ENCODE results near the gene POTEI.
A peak's percentile ranks its signal among the peaks of the same experiment; 100 is the strongest.
"Not testable (repeated sequence)": the region's sequence is repeated elsewhere in the genome, so short reads cannot be mapped to it uniquely, and the experiment has no call there.

The POTEI gene

DNA sequence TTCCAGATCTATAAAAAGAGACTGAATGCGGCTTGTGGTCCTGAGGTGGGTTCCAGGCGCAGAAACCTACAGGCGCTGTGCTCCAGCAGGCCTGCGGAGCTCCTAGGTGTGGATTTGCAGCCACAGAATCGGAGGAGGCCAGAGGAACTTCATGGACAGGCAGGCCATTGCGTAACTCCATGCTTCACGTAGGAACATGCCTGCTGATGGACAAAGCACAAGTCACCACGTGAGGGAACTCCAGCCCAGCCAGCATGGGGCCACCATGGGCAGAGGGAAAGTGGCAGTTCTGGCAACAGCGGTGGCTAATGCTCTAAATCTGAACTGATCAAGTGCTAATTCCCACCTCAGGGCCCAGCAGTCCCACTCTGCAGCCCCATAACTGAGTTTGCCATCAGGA, 29.1 kb upstream of the POTEI start:
- not testable (repeated sequence) for H3K36me3 ChIP-seq (ENCODE audit: insufficient read depth, low read length); H2AFZ ChIP-seq (ENCODE audit: low read depth, low read length); H3K79me2 ChIP-seq (ENCODE audit: insufficient read depth, low read length); H3K9ac ChIP-seq (ENCODE audit: low read depth, low read length); H3K9me3 ChIP-seq (ENCODE audit: insufficient read depth, low read length, severe bottlenecking); H3K27me3 ChIP-seq (ENCODE audit: insufficient read depth, low read length, poor library complexity); DNase-seq; ATAC-seq (ENCODE audit: insufficient read depth, low read depth); H3K4me2 ChIP-seq (ENCODE audit: insufficient read depth, low read length); H4K20me1 ChIP-seq (ENCODE audit: insufficient read depth, low read length); H3K27ac ChIP-seq (ENCODE audit: low read length); H3K4me1 ChIP-seq (ENCODE audit: insufficient read depth, low read length); H3K4me3 ChIP-seq (ENCODE audit: low read depth in 1 of 2, low read length in 2 of 2)

DNA sequence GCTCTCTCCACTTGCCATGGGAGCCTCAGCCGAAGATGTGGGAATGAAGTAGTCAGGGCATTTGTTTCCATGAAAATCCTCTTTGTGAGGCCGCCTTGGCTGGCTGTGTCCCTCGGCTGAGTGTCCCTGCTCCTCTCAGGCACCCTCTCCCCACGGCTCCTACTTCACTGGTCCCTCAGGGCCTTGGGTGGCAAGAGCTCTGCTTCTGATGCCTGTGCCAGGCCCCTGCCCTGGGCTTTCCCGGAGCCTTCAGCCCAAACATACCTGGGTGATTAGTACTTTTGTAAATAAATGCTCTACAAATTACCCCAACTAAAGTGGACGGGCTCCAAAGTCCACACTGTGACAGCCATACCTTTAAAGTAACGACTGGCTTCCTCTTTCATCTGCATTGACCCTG, 27.5 kb upstream of the POTEI start:
- not testable (repeated sequence) for DNase-seq; H3K9ac ChIP-seq (ENCODE audit: low read depth, low read length); H3K4me3 ChIP-seq (ENCODE audit: low read depth in 1 of 2, low read length in 2 of 2); H3K4me1 ChIP-seq (ENCODE audit: insufficient read depth, low read length); H4K20me1 ChIP-seq (ENCODE audit: insufficient read depth, low read length); H3K27me3 ChIP-seq (ENCODE audit: insufficient read depth, low read length, poor library complexity); H3K4me2 ChIP-seq (ENCODE audit: insufficient read depth, low read length); H3K27ac ChIP-seq (ENCODE audit: low read length); H3K79me2 ChIP-seq (ENCODE audit: insufficient read depth, low read length); H3K9me3 ChIP-seq (ENCODE audit: insufficient read depth, low read length, severe bottlenecking); H3K36me3 ChIP-seq (ENCODE audit: insufficient read depth, low read length); ATAC-seq (ENCODE audit: insufficient read depth, low read depth); H2AFZ ChIP-seq (ENCODE audit: low read depth, low read length)

DNA sequence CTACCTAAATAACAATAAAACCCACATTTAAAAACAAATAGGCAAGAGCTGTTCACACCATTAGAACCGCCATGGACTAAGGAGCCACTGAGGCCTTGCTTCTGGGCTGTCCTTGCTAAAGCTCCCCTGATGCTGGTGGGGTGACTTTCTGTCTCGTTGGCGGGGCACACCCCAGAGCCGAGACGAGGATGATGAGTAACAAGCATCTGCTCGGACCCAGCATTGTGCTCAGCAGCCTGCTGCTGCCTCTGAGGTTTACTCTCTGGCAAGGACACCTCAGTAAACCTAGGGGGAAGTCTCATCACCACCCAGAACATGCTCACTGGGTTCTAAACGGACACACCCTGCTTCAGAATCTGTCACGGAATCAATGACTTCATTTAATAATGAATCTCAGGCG, 22.5 kb upstream of the POTEI start:
- ATAC-seq (ENCODE audit: insufficient read depth, low read depth); H3K9ac ChIP-seq (ENCODE audit: low read depth, low read length); H3K4me1 ChIP-seq (ENCODE audit: insufficient read depth, low read length); H3K27ac ChIP-seq (ENCODE audit: low read length); H3K79me2 ChIP-seq (ENCODE audit: insufficient read depth, low read length); H2AFZ ChIP-seq (ENCODE audit: low read depth, low read length); H3K4me3 ChIP-seq (ENCODE audit: low read depth in 1 of 2, low read length in 2 of 2); H3K4me2 ChIP-seq (ENCODE audit: insufficient read depth, low read length); DNase-seq; H3K27me3 ChIP-seq (ENCODE audit: insufficient read depth, low read length, poor library complexity); H3K36me3 ChIP-seq (ENCODE audit: insufficient read depth, low read length); H4K20me1 ChIP-seq (ENCODE audit: insufficient read depth, low read length); H3K9me3 ChIP-seq (ENCODE audit: insufficient read depth, low read length, severe bottlenecking): not testable (repeated sequence)

DNA sequence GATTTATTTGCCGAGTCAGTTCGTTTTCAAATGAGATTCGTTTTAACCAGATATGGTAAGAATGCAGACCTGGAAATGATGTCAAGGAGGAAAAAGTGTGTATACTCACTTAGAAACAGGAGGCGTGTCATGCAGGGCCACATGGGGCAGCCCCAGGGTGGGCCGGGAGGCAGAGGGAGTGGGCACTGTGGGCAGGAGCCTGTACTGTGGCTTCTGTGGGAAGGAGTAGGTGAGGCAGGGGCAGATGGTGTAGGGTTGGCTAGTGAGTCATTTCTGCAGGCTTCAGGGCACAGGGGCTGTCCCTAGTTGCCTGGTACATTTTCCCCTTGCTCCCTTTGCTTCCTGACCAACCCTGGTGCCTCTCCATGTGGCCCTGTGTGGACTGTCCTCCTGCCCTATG, 22.1 kb upstream of the POTEI start:
- H3K9me3 ChIP-seq (ENCODE audit: insufficient read depth, low read length, severe bottlenecking); H3K4me3 ChIP-seq (ENCODE audit: low read depth in 1 of 2, low read length in 2 of 2); H3K27me3 ChIP-seq (ENCODE audit: insufficient read depth, low read length, poor library complexity); H2AFZ ChIP-seq (ENCODE audit: low read depth, low read length); H3K27ac ChIP-seq (ENCODE audit: low read length); H3K79me2 ChIP-seq (ENCODE audit: insufficient read depth, low read length); DNase-seq; H3K9ac ChIP-seq (ENCODE audit: low read depth, low read length); H3K4me2 ChIP-seq (ENCODE audit: insufficient read depth, low read length); H3K36me3 ChIP-seq (ENCODE audit: insufficient read depth, low read length); H4K20me1 ChIP-seq (ENCODE audit: insufficient read depth, low read length); H3K4me1 ChIP-seq (ENCODE audit: insufficient read depth, low read length): not testable (repeated sequence)
- ATAC-seq (ENCODE audit: insufficient read depth, low read depth) = peak; percentile 64; the same call in 2 of the 3 replicates

DNA sequence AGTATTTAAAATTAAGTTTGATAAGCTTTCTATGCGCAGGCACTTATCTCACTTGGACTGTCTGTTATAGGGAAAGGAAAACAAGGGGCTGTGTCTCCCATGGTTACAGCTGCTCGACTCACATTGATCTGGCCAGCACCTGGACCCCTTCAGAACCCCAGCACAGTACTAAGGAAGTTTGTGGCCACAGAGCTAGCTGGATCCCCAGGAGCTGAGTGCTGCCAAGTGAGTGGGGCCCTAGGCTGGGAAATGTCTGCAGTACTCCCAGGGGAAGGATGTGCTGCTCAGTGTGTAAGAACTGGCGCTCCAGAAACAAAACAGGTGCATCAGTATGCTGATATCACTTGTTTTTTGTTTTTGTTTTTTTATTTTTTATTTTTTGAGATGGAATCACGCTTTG, 21.1 kb upstream of the POTEI start:
- not testable (repeated sequence) for DNase-seq; ATAC-seq (ENCODE audit: insufficient read depth, low read depth); H3K9ac ChIP-seq (ENCODE audit: low read depth, low read length); H3K4me1 ChIP-seq (ENCODE audit: insufficient read depth, low read length); H3K27me3 ChIP-seq (ENCODE audit: insufficient read depth, low read length, poor library complexity); H3K4me3 ChIP-seq (ENCODE audit: low read depth in 1 of 2, low read length in 2 of 2); H3K4me2 ChIP-seq (ENCODE audit: insufficient read depth, low read length); H4K20me1 ChIP-seq (ENCODE audit: insufficient read depth, low read length); H3K27ac ChIP-seq (ENCODE audit: low read length); H3K9me3 ChIP-seq (ENCODE audit: insufficient read depth, low read length, severe bottlenecking); H3K79me2 ChIP-seq (ENCODE audit: insufficient read depth, low read length); H3K36me3 ChIP-seq (ENCODE audit: insufficient read depth, low read length); H2AFZ ChIP-seq (ENCODE audit: low read depth, low read length)

DNA sequence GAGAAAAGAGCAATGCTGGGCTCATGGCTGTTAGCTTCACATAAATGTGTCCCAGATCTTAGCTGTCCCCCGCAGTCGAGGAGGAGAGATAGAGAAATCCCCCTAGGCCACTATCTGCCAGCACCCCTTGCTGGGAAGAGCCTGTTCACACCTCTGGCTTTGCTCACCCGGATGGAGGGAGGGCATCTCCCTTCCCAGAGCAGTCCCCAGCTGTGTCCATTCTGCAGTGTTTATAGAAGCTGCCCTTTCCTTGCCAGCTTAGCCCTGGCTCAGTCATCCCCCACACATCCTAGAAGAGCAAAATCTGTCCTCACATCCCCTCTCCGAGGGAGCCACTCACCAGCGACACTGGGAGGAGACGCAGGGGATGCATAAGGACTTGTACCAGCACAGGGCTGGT, 20.4 kb upstream of the POTEI start:
- not testable (repeated sequence) for H4K20me1 ChIP-seq (ENCODE audit: insufficient read depth, low read length); H3K79me2 ChIP-seq (ENCODE audit: insufficient read depth, low read length); ATAC-seq (ENCODE audit: insufficient read depth, low read depth)

DNA sequence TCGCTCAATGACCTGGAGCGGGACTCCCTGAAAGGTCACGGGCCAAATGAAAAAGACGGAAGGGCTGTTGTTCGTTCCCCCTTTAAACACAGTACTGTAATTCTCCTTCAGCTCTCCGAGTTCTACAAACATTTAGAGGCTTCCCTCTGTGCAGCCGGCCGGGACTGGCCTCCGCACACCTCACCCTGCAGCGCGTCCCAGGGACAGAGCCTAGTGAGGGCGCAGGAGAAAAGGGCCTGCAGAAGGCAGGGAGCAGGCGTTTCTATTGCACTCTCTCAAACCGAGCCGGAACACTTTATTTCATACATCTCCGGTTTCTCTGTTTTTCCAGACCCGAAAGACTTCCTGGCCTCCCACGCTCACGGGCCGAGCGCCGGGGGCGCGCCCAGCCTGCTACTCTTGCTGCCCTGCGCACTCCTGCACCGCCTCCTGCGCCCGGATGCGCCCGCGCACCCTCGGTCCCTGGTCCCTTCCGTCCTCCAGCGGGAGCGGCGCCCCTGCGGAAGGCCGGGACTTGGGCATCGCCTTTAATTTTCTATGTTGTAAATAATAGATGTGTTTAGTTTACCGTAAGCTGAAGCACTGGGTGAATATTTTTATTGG, 18.3 kb upstream of the POTEI start:
- H4K20me1 ChIP-seq (ENCODE audit: insufficient read depth, low read length); H2AFZ ChIP-seq (ENCODE audit: low read depth, low read length); H3K36me3 ChIP-seq (ENCODE audit: insufficient read depth, low read length); H3K27ac ChIP-seq (ENCODE audit: low read length); DNase-seq; H3K9me3 ChIP-seq (ENCODE audit: insufficient read depth, low read length, severe bottlenecking); H3K27me3 ChIP-seq (ENCODE audit: insufficient read depth, low read length, poor library complexity); H3K9ac ChIP-seq (ENCODE audit: low read depth, low read length); H3K4me1 ChIP-seq (ENCODE audit: insufficient read depth, low read length); H3K79me2 ChIP-seq (ENCODE audit: insufficient read depth, low read length); H3K4me3 ChIP-seq (ENCODE audit: low read depth in 1 of 2, low read length in 2 of 2); ATAC-seq (ENCODE audit: insufficient read depth, low read depth); H3K4me2 ChIP-seq (ENCODE audit: insufficient read depth, low read length): not testable (repeated sequence)

More for the DNA sequence above, 20.4 kb upstream of the POTEI start:
- not testable (repeated sequence) for H3K9ac ChIP-seq (ENCODE audit: low read depth, low read length); H3K27me3 ChIP-seq (ENCODE audit: insufficient read depth, low read length, poor library complexity); DNase-seq; H3K4me2 ChIP-seq (ENCODE audit: insufficient read depth, low read length); H3K4me1 ChIP-seq (ENCODE audit: insufficient read depth, low read length); H3K27ac ChIP-seq (ENCODE audit: low read length); H2AFZ ChIP-seq (ENCODE audit: low read depth, low read length); H3K36me3 ChIP-seq (ENCODE audit: insufficient read depth, low read length); H3K4me3 ChIP-seq (ENCODE audit: low read depth in 1 of 2, low read length in 2 of 2); H3K9me3 ChIP-seq (ENCODE audit: insufficient read depth, low read length, severe bottlenecking)

DNA sequence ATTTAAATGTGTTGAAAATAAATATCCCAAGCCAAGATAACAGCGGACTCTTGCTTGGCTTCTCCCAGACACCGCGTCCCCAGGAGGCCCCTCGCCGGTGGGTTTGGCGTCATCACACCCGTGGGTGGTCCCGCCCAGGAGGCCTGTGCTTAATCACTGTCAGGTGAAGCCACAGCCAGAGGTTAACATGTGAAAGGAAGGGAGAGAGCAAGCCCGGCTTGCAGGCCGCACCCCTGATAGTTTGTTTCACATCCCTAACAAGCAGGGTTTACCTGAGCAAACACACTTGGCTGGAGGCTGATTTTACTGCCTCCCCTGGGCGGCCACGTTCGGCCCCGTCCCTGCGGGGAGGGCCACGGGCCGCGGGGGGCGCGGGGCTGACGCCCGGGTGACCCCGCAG, 13.3 kb upstream of the POTEI start:
- not testable (repeated sequence) for H3K36me3 ChIP-seq (ENCODE audit: insufficient read depth, low read length); H4K20me1 ChIP-seq (ENCODE audit: insufficient read depth, low read length); H3K9me3 ChIP-seq (ENCODE audit: insufficient read depth, low read length, severe bottlenecking); H3K79me2 ChIP-seq (ENCODE audit: insufficient read depth, low read length); H3K9ac ChIP-seq (ENCODE audit: low read depth, low read length); H3K4me1 ChIP-seq (ENCODE audit: insufficient read depth, low read length); H2AFZ ChIP-seq (ENCODE audit: low read depth, low read length); H3K27ac ChIP-seq (ENCODE audit: low read length); H3K4me2 ChIP-seq (ENCODE audit: insufficient read depth, low read length); DNase-seq; ATAC-seq (ENCODE audit: insufficient read depth, low read depth); H3K4me3 ChIP-seq (ENCODE audit: low read depth in 1 of 2, low read length in 2 of 2); H3K27me3 ChIP-seq (ENCODE audit: insufficient read depth, low read length, poor library complexity)

Measured in DND-41 (cell line).